ENCODE results near the gene KDM3A.

- TF ChIP-seq GABPA (IDR thresholded peaks at IDR 0.05; ENCODE audit: low read depth) = no peak
- TF ChIP-seq, protein P1, sequence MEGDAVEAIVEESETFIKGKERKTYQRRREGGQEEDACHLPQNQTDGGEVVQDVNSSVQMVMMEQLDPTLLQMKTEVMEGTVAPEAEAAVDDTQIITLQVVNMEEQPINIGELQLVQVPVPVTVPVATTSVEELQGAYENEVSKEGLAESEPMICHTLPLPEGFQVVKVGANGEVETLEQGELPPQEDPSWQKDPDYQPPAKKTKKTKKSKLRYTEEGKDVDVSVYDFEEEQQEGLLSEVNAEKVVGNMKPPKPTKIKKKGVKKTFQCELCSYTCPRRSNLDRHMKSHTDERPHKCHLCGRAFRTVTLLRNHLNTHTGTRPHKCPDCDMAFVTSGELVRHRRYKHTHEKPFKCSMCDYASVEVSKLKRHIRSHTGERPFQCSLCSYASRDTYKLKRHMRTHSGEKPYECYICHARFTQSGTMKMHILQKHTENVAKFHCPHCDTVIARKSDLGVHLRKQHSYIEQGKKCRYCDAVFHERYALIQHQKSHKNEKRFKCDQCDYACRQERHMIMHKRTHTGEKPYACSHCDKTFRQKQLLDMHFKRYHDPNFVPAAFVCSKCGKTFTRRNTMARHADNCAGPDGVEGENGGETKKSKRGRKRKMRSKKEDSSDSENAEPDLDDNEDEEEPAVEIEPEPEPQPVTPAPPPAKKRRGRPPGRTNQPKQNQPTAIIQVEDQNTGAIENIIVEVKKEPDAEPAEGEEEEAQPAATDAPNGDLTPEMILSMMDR (IDR thresholded peaks at IDR 0.05) = no peak
- TF ChIP-seq POLR2AphosphoS5 (IDR thresholded peaks at IDR 0.05; ENCODE audit: low read depth, low read length) = no peak
- TF ChIP-seq MXI1 (IDR thresholded peaks at IDR 0.05; ENCODE audit: low read depth, low read length) = no peak
- TF ChIP-seq YY1 (IDR thresholded peaks at IDR 0.05; ENCODE audit: low read depth) = no peak
- TF ChIP-seq RFX5 (IDR thresholded peaks at IDR 0.05; ENCODE audit: low read length) = no peak
- TF ChIP-seq JUND (IDR thresholded peaks at IDR 0.05) = no peak
- TF ChIP-seq NRF1 (IDR thresholded peaks at IDR 0.05; ENCODE audit: low read depth, low read length) = no peak
Observed at GRCh38 chr2:86461042-86461743, 20.0 kb downstream of the KDM3A start.
